Endothelial cell of umbilical vein (primary cell): ENCODE measurements around the gene METTL9. TPM values are rescaled to one million over a fixed set of nuclear protein-coding genes. Genes with fewer than 3 reads are reported as not detected.

Source experiments
- BruUV-seq: library from RNA; stranded (reverse); fragments of 400-500 nt; replicated peaks from 2 replicates; lab custom pipeline; 2021; lab: Mats Ljungman, UMichigan
- CTCF ChIA-PET: fragments of 300-600, 350-600 bp; sonication (Branson Sonifier 250); formaldehyde crosslinking; loops from one replicate; lab custom pipeline; 2021; ENCODE audit warnings: antibody characterized with exemption, inconsistent platforms; lab: Charles Lee
- POLR2A ChIA-PET: fragments of 300-600, 350-600 bp; sonication (Branson Sonifier 250); formaldehyde crosslinking; loops from one replicate; lab custom pipeline; 2021; ENCODE audit warnings: antibody characterized with exemption, inconsistent platforms; lab: Charles Lee
- DNase-seq: peaks from one replicate; pipeline ENCODE4 v3.0.0-alpha.2; 2011; ENCODE audit warnings: low read depth, low spot score
- FAIRE-seq: peaks from 2 replicates; lab custom pipeline; 2011; peaks lifted over from hg19 to GRCh38; lab: Jason Lieb, UNC
- H2AFZ ChIP-seq: 2 replicates; pipeline ENCODE4 v1.6.0; 2012; ENCODE audit warnings: low read depth, low read length, control low read depth, inconsistent platforms
- H3K27ac ChIP-seq: 2 replicates; pipeline ENCODE4 v1.5.1; 2011; ENCODE audit warnings: low read depth, mild to moderate bottlenecking, control low read depth, low read length, moderate library complexity; ENCODE audit not compliant: insufficient read depth
- H3K27me3 ChIP-seq, 2 experiments: 2 replicates each; pipeline versions ENCODE4 v1.6.0 to v1.6.1; 2011; ENCODE audit warnings: low read length in 2 of 2, mixed read lengths in 1 of 2; ENCODE audit not compliant: control insufficient read depth in 2 of 2, insufficient read depth in 2 of 2
- H3K36me3 ChIP-seq, 2 experiments: 2 replicates in 1 of 2; 3 replicates in 1 of 2; pipeline ENCODE4 v1.5.1; 2011; ENCODE audit warnings: low read length in 2 of 2, mild to moderate bottlenecking in 1 of 2, moderate library complexity in 1 of 2; ENCODE audit not compliant: control insufficient read depth in 2 of 2, insufficient read depth in 2 of 2; ENCODE audit errors: extremely low read depth in 1 of 2
- H3K4me1 ChIP-seq: 3 replicates; pipeline ENCODE4 v1.5.1; 2011; ENCODE audit warnings: mild to moderate bottlenecking, low read length; ENCODE audit not compliant: control insufficient read depth, insufficient read depth; ENCODE audit errors: extremely low read depth
- H3K4me2 ChIP-seq: 2 replicates; pipeline ENCODE4 v1.6.1; 2011; ENCODE audit warnings: low read length, control low read depth, mixed read lengths; ENCODE audit not compliant: insufficient read depth
- H3K4me3 ChIP-seq, 3 experiments: fragments of 200-600 bp in 1 of 3; sonication (generic), shearing (Covaris generic) in 1 of 3; replicated peaks in 1 of 3; 2 replicates each; pipeline ENCODE4 v1.5.1; 2011 to 2016; ENCODE audit warnings: control low read depth in 3 of 3, low read length in 3 of 3, mild to moderate bottlenecking in 2 of 3, inconsistent platforms in 1 of 3, low read depth in 1 of 3, moderate library complexity in 1 of 3; ENCODE audit not compliant: insufficient read depth in 1 of 3
- H3K79me2 ChIP-seq: 2 replicates; pipeline ENCODE4 v1.6.0; 2012; ENCODE audit warnings: low read length, inconsistent platforms; ENCODE audit not compliant: control insufficient read depth, insufficient read depth
- H3K9ac ChIP-seq: replicated peaks from 2 replicates; pipeline ENCODE3; 2011; ENCODE audit warnings: low read length, control low read depth; ENCODE audit not compliant: insufficient read depth; ENCODE audit errors: extremely low read depth
- H3K9me1 ChIP-seq: replicated peaks from 3 replicates; pipeline ENCODE4 v1.6.0; 2011; ENCODE audit warnings: mild to moderate bottlenecking, low read length; ENCODE audit not compliant: control insufficient read depth, insufficient read depth; ENCODE audit errors: extremely low read depth
- H3K9me3 ChIP-seq: replicated peaks from 2 replicates; pipeline ENCODE4 v1.5.1; 2012; ENCODE audit warnings: low read length, inconsistent platforms; ENCODE audit not compliant: control insufficient read depth, insufficient read depth
- H4K20me1 ChIP-seq: replicated peaks from 2 replicates; pipeline ENCODE3; 2011; ENCODE audit warnings: mild to moderate bottlenecking, low read length; ENCODE audit not compliant: control insufficient read depth, insufficient read depth; ENCODE audit errors: extremely low read depth
- CTCF ChIP-seq, 2 donors: IDR thresholded peaks; 1 replicate in 1 of 2; 2 replicates in 1 of 2; pipeline ENCODE4 v1.5.1; 2011; ENCODE audit warnings: low read length in 2 of 2, mild to moderate bottlenecking in 2 of 2, moderate library complexity in 2 of 2, control low read depth in 1 of 2, inconsistent platforms in 1 of 2, low read depth in 1 of 2; ENCODE audit not compliant: insufficient read depth in 1 of 2; ENCODE audit errors: extremely low read depth in 1 of 2
- EZH2 ChIP-seq: IDR thresholded peaks from 2 replicates; pipeline ENCODE4 v1.6.1; 2012; ENCODE audit warnings: borderline replicate concordance, low read depth, mild to moderate bottlenecking, moderate library complexity, low read length, inconsistent platforms; ENCODE audit not compliant: severe bottlenecking
- FOS ChIP-seq: IDR thresholded peaks from 2 replicates; pipeline ENCODE4 v1.6.1; 2011; ENCODE audit warnings: mild to moderate bottlenecking, low read length, moderate library complexity, borderline replicate concordance; ENCODE audit not compliant: insufficient read depth
- GATA2 ChIP-seq: IDR thresholded peaks from 2 replicates; pipeline ENCODE4 v1.7.0; 2011; ENCODE audit warnings: low read depth, mild to moderate bottlenecking, moderate library complexity, mixed read lengths, low read length; ENCODE audit not compliant: insufficient read length, insufficient read depth
- JUN ChIP-seq: IDR thresholded peaks from 2 replicates; pipeline ENCODE4 v1.6.1; 2011; ENCODE audit warnings: borderline replicate concordance, low read depth; ENCODE audit not compliant: insufficient read length, insufficient read depth
- MAX ChIP-seq: IDR thresholded peaks from 2 replicates; pipeline ENCODE4 v1.6.1; 2011; ENCODE audit not compliant: insufficient read depth, insufficient read length
- MYC ChIP-seq: IDR thresholded peaks from one replicate; pipeline ENCODE4 v1.6.1; 2011; ENCODE audit warnings: mild to moderate bottlenecking, low read depth, low read length
- POLR2A ChIP-seq: IDR thresholded peaks from 2 replicates; pipeline ENCODE4 v1.6.1; 2012; ENCODE audit warnings: low read depth, mild to moderate bottlenecking, control low read depth, low read length
- POLR2AphosphoS5 ChIP-seq: IDR thresholded peaks from 2 replicates; pipeline ENCODE4 v1.6.1; 2012; ENCODE audit warnings: low read depth, mild to moderate bottlenecking, control low read depth, low read length, moderate library complexity; ENCODE audit not compliant: insufficient read depth
- dilution Hi-C: fragments of 300-500 bp; cut with MboI; formaldehyde crosslinking; loops from one replicate; pipeline ENCODE4 v1.15.0; 2019; ENCODE audit warnings: low sequenced_read_pairs; ENCODE audit not compliant: extremely low pct_ligation_motif_present
- intact Hi-C: fragments of 100-400 bp; cut with micrococcal nuclease; formaldehyde crosslinking; loops from one replicate; pipeline ENCODE4 v1.10.0; 2022
- polyA plus RNA-seq, 4 experiments: library from polyadenylated mRNA; depleted of rRNA in 3 of 4; stranded (reverse) in 3 of 4; unstranded in 1 of 4; fragments of >200 nt; gene quantifications; 2 replicates each; pipeline versions ENCODE4 v1.2.1 to v1.2.3, GENCODE V29; 2011 to 2012; ENCODE audit warnings: missing spikeins in 1 of 4
- total RNA-seq: library from RNA; stranded (reverse); gene quantifications from 2 replicates; pipeline ENCODE4 v1.2.3, GENCODE V29; 2021

The METTL9 gene
- total and polyA plus RNA-seq, 2 donors (not counting 3 experiments of a cell fraction or from before 2014, with no cell fraction given) = 53.8 to 121 TPM

GRCh38 chr16:21641916-21642315 lies 42.5 kb downstream of the METTL9 start:
- Histone ChIP-seq H3K9ac (no peak overlapping the region), H3K79me2 (peaks cover 15% of the 10 kb centered on the region)

More at GRCh38 chr16:21641916-21642315, 42.5 kb downstream of the METTL9 start:
- Histone ChIP-seq H4K20me1 (peaks cover 3% of the 10 kb centered on the region), H2AFZ (no peak overlapping the region), H3K9me1 (no peaks in the 10 kb centered on the region), H3K27me3 (no peaks in the 10 kb centered on the region), H3K36me3 (no peaks in the 10 kb centered on the region), H3K9me3 (no peaks in the 10 kb centered on the region), H3K27ac (no peak overlapping the region), H3K4me2 (no peak overlapping the region), H3K4me3 (no peak overlapping the region), H3K4me1 (peaks cover 21% of the 10 kb centered on the region)
- POLR2A ChIA-PET = no interaction called here
- DNase-seq = no peak
- CTCF ChIA-PET = interaction anchor here (1.3 to 5.0 kb wide), 2 partner anchors 15 to 59 kb away, joined by 9 to 72 read pairs; no protein-coding TSS in a partner anchor
- no peak for TF ChIP-seq POLR2A
- no peak for TF ChIP-seq MAX
- TF ChIP-seq MYC = no peak
- no peak for TF ChIP-seq POLR2AphosphoS5
- TF ChIP-seq GATA2 = no peak
- no peak for TF ChIP-seq JUN
- no peak for TF ChIP-seq EZH2
- no peak for TF ChIP-seq CTCF (IDR thresholded peaks at IDR 0.05; ENCODE audit: extremely low read depth in 1 of 2, insufficient read depth in 1 of 2, low read depth in 1 of 2, low read length in 2 of 2)
- no peak for TF ChIP-seq FOS
- intact Hi-C loops (loop anchor here (5.0 kb wide), 1 partner anchor 45 kb away; the partner anchor contains the start of gene METTL9), dilution Hi-C loops (no loop called here)
- no TSS peak for BruUV-seq
- no peak for FAIRE-seq
